Nucleus accumbens (tissue), 56 donors: ENCODE data around the gene PYGO1.
"Not testable (repeated sequence)": the region's sequence is repeated elsewhere in the genome, so short reads cannot be mapped to it uniquely, and the experiment has no call there.

Experiments used
- DNase-seq, 56 donors: peaks; one replicate each; lab custom pipeline; 2025; lab: John Stamatoyannopoulos, UW

PYGO1 gene

DNA sequence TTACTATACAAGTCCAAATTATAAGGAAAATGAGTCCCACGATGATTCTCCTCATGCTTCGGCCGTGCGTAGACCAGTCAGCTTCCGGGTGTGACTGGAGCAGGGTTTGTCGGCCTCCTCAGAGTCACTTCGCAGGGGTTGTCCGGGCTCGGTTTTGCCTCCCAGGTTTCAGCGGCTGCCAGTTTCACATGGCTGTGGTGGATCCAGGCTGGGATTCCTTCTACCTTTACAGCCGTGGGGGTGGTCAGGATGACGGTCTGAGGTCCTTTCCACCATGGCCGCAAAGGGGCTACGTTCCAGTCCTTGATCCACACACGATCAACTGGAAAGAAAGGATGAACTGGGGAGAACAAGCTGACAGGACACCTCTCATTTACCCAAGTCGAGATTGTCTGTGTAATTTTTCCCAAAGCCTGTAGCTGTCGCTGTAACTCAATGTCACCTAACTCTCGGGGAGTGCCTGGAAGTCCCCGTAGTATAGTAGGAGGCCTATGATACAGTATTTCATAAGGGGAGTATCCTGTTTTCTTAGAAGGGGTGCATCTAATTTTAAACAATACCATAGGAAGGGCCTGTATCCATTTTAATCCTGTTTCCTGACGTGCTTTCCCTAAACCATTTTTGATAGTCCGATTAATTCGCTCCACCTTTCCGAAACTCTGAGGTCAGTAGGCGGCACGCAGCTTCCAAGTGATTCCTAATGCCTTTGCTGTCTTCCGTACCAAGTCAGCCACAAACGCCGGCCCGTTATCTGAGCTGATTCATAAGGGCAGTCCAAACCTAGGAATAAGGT lies 74.3 kb downstream of the PYGO1 start:
- DNase-seq: not testable (repeated sequence)

DNA sequence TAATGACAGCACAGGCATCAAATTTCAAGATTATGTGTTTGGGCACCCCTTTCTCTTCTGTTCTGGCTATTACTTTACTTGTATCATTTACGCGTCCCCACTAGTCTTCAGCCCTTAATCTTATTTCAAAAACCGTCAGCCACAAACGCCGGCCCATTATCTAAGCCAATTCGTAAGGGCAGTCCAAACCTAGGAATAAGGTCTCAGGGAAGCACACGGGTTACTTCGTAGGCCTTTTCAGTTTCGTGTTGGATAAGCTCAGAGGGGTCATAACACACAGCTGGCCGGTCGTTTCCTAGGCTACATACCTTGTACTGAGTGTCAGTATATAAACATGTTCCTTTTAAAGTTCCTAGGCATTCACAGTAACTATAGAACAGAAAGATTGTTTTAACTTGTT lies 75.0 kb downstream of the PYGO1 start:
- DNase-seq: no peak

DNA sequence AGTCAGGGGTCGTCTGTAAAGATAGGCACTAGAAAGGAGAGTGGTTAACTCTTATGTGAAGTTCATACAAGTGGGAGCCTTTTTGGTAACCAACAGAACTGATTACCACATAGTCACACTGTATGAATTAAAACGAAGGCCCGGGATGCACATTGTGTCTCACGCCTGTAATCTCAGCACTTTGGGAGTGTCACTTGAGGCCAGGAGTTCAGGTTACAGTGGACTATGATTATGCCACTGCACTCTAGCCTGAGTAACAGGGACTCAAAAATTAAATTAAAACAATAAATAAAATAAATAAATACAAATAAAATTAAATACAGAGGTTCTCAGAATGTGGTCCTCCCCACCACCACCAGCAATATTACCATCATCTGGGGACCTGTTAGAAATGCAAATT lies 80.6 kb downstream of the PYGO1 start:
- DNase-seq: no peak

DNA sequence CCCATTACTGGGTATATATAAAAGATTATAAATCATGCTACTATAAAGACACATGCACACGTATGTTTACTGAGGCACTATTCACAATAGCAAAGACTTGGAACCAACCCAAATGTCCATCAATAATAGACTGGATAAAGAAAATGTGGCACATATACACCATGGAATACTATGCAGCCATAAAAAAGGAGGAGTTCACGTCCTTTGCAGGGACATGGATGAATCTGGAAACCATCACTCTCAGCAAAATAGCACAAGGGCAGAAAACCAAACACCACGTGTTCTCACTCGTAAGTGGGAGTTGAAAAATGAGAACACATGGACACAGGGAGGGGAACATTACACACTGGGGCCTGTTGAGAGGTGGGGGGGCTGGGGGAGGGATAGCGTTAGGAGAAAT lies 82.7 kb downstream of the PYGO1 start:
- DNase-seq: not testable (repeated sequence)

DNA sequence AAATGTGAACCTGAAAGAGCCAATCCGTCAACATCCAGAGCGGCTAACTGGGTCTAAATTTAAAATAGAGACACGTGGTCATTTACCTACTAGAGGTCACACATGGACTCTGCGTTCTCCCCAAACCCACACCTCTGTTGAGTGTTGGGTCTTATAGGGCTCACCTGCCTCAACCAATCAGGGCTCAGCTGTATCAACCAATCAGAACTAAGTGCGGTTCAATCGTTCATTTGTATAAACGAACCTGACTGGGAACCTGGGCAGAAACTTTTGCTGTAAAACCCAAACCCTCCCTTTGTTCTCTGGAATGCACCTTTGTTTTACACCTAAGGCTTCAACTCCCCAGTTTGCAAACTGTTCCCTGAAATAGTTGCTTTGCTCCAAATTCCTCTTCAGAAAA lies 89.0 kb downstream of the PYGO1 start:
- no peak for DNase-seq

DNA sequence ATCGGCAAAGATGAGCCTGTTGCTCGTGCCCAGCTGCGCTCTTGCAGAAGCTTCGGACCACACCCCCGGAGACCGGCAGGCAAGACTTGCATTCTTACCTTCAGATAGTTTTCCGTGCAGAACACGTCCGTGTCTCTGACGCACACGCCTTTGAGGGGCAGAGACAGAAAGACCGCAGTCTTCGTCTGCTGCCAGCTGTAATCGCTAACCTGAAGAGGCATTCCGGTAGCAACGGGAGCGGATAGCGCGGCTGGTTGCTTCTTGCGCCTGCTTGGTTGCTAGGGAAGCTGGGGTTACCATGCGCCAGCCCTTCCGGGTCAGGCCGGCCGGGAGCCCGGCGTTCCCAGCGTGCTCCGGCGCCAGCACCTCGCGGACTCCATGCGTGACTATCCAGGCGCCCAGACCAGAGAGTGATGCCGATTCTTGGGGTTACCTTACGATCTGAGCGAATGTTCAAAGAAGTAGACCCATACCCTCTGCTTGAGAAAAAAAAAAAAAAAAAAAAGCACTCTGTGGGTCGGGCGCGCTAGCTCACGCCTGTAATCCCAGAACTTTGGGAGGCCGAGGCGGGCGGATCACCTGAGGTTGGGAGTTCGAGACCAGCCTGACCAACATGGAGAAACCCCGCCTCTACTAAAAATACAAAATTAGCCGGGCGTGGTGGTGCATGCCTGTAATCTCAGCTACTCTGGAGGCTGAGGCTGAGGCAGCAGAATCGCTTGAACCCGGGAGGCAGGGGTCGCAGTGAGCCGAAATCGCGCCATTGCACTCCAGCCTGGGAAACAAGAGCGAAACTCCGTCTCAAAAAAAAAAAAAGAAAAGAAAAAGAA lies 89.8 kb downstream of the PYGO1 start:
- DNase-seq: peak; percentile 13 to 90 (median 64)

DNA sequence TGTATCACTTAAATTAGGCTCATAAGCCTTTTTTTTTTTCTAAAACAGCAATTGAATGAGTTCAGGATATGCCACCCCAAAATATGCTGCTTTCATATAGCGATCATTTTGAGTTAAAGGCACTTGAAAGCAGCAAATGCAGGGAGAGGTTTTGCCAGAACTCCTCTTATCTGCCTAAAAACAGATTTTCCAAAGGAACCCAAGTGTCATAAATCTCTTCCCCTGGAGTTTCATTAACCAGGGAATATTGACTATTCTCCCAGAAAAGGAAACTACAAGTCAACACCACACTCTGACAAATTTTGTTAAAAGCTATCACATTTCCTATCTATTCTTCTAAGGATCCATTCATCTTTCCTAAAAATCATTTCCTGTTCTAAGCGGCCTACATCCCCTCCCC lies 91.4 kb downstream of the PYGO1 start:
- no peak for DNase-seq

DNA sequence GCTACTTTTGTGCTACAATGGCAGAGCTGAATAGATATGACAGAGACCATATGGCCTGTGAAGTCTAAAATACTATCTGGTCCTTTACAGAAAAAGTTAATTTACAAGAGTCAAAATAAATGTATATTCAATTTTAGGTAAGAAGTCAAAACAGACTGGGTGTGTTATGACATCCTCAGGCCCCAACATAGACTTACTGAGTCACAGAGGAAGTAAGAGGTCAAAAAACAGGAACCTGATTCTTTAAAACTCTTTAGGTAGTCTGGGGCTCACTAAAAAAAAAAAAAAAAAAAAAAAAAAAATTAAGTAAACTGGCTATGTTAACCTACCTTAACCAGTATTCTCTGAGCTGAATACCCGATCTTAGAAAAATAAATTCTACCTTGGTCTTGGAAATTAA lies 93.2 kb downstream of the PYGO1 start:
- no peak for DNase-seq

DNA sequence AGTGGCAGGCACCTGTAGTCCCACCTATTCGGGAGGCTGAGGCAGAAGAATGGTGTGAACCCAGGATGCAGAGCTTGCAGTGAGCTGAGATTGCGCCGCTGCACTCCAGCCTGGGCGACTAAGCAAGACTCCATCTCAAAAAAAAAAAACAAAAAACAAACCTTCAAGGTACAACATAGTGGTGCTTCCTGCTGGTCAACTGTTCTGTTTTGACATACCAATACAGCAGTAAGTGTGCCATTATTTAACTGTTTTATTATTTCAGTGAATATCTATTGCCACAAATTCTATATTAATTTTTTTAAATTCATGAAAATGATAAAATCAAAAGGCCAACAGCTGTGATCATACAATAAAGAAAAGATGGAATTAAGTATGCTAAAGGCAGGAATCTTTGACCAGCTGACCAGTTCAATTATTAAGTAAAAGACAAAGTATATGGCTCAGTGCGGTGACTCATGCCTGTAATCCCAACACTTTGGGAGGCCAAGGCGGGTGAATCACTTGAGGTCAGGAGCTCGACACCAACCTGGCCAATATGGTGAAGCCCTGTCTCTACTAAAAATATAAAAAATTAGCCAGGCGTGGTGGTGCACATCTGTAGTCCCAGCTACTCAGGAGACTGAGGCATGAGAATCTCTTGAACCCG lies 99.1 kb downstream of the PYGO1 start:
- DNase-seq: not testable (repeated sequence)
